Measurements from ENCODE around the gene CTNND2.

Gene CTNND2

GRCh38 chr5:11269515-11269914 lies 634.7 kb downstream of the CTNND2 start:
- no peak for TF ChIP-seq CTCF (IDR thresholded peaks at IDR 0.05)

DNA sequence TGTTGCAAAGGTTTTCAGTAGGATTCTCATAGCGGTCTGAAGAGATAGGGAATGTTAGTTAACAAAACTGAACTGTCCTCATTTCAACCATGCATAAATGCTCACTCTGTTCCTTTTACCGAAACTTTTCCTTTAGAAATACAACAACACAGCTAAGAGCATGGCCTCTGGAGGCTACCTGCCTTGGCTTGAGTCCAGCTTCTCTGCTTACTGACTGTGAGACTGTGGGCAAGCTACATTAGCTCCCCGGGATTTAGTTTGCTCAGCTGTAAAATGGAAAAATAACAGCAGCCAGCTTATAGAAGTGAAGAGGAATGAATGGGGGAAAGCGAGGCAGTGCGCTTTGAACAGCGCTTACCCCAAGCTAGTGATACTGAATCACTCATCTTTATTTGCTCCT lies 635.4 kb downstream of the CTNND2 start:
- no peak for TF ChIP-seq CTCF (IDR thresholded peaks at IDR 0.05)

- no peak for TF ChIP-seq CTCF (IDR thresholded peaks at IDR 0.05)
These were observed 637.9 kb downstream of the CTNND2 start for GRCh38 chr5:11266331-11266730.

- no peak for TF ChIP-seq CTCF (IDR thresholded peaks at IDR 0.05)
These were observed 643.0 kb downstream of the CTNND2 start for GRCh38 chr5:11261241-11261640.

DNA sequence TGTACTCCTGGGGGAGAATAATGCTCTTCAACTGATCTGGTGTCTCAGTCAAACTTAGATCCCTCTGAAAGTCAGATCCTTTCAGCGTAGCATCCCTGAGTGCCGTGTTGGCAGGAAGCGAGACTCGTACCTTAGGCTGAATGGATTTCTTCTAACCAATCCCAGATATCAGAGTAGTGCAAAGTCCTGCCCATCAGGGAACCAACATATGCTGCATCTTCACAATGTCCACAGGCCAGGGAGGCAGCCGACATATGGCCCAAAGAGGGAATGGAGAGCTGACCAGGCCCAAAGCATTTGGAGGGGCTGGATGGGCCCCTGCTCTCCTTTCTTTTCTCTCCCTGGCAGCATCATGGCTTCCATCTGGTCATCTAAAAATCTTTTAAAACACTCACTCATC lies 646.2 kb downstream of the CTNND2 start:
- no peak for TF ChIP-seq CTCF (IDR thresholded peaks at IDR 0.05)

- TF ChIP-seq CTCF (IDR thresholded peaks at IDR 0.05) = no peak
These were observed 651.7 kb downstream of the CTNND2 start for GRCh38 chr5:11252523-11252922.

- no peak for TF ChIP-seq CTCF (IDR thresholded peaks at IDR 0.05)
These were observed 652.2 kb downstream of the CTNND2 start for GRCh38 chr5:11252075-11252474.

- TF ChIP-seq CTCF (IDR thresholded peaks at IDR 0.05) = no peak
These were observed 653.0 kb downstream of the CTNND2 start for GRCh38 chr5:11251247-11251646.

Data from LNCAP (cell line).